Liver (tissue), 3 donors: Measurements from ENCODE around the gene ZNF524.

Experiments
- CTCF ChIP-seq: fragments of 150-350 bp; IDR thresholded peaks from 2 replicates; pipeline ENCODE4 v1.5.1; 2017; ENCODE audit warnings: improper control_type of control experiment, low read depth, low read length; ENCODE audit not compliant: missing input control
- EGR1 ChIP-seq, 2 donors: IDR thresholded peaks; 2 replicates each; pipeline ENCODE4 v1.6.1; 2016 to 2018; ENCODE audit warnings: antibody characterized with exemption in 2 of 2, low read depth in 2 of 2
- JUND ChIP-seq, 2 donors: IDR thresholded peaks; 2 replicates each; pipeline ENCODE4 v1.6.1; 2016; ENCODE audit warnings: antibody characterized with exemption in 2 of 2
- MAX ChIP-seq: IDR thresholded peaks from 2 replicates; pipeline ENCODE4 v1.6.1; 2016; ENCODE audit warnings: antibody characterized with exemption
- NR2F2 ChIP-seq: IDR thresholded peaks from 2 replicates; pipeline ENCODE4 v1.6.1; 2016; ENCODE audit warnings: antibody characterized with exemption
- RAD21 ChIP-seq, 2 donors: IDR thresholded peaks; 2 replicates each; pipeline ENCODE4 v1.6.1; 2016; ENCODE audit warnings: antibody characterized with exemption in 2 of 2, mild to moderate bottlenecking in 2 of 2
- YY1 ChIP-seq: IDR thresholded peaks from 2 replicates; pipeline ENCODE4 v1.6.1; 2016; ENCODE audit warnings: antibody characterized with exemption, mild to moderate bottlenecking
- ZBTB33 ChIP-seq: IDR thresholded peaks from 2 replicates; pipeline ENCODE4 v1.6.1; 2016; ENCODE audit warnings: antibody characterized with exemption
- donor health status: healthy.
- donor health status: healthy.

- TF ChIP-seq CTCF (no peak), MAX (no peak), YY1 (no peak), EGR1 (IDR thresholded peaks at IDR 0.05; ENCODE audit: low read depth in 2 of 2) (no peak), JUND (IDR thresholded peaks at IDR 0.05) (no peak), RAD21 (IDR thresholded peaks at IDR 0.05) (no peak), ZBTB33 (no peak), NR2F2 (no peak)
Measured at GRCh38 chr19:55648585-55649267, 48.6 kb downstream of the ZNF524 start.
